NCI-H460 (cell line): ENCODE data around the gene SRRD. TPM values are rescaled to one million over a fixed set of nuclear protein-coding genes. Genes with fewer than 3 reads are reported as not detected.

Experiments
- DNase-seq: peaks from one replicate; pipeline ENCODE4 v3.0.0-alpha.2; 2016; ENCODE audit warnings: low read depth; ENCODE audit errors: extremely low read depth
- total RNA-seq: library from RNA; depleted of rRNA; stranded (reverse); fragments of >200 nt; shearing (Covaris generic); gene quantifications from 2 replicates; pipeline ENCODE4 v1.2.3, GENCODE V29; 2014

The SRRD gene
- total RNA-seq, 1 experiment from 2014 or later = 20.2 TPM

DNA sequence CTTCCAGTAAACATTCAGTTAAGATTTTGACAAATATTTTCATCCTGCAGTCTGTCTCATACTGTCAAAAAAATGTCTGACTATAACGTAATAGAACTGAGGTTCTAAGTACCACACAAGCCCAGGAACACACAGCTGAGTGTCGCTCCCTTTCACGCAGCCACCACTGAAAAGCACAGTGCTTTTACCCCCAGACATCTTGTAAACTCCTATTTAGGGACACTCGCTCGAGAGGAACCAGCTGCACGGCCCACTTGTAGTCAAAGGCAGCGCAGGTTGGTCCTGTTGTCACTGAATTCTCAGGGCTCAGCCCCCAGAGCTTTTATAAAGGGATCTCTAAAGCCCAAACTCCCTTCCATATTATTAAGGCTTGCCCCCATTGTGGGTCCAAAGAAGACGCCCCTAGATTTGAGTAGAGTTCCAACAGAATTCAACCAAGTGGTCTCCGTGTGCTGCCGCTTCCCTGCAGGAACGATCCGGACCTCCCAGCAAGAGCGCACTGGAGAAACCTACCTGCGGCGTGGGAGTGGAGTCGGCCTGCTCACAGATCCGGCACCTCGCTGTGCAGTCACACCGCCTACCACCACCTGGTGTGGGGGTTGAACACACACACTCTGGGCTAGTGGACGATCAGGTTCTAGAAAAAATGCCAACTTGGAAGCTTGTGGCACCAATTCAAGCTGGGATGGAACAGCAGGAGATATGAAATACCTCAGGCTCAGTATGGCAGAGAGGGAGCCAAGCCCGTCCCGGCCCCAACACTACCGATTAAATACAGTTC is 31.3 kb upstream of the SRRD start:
- no peak for DNase-seq

DNA sequence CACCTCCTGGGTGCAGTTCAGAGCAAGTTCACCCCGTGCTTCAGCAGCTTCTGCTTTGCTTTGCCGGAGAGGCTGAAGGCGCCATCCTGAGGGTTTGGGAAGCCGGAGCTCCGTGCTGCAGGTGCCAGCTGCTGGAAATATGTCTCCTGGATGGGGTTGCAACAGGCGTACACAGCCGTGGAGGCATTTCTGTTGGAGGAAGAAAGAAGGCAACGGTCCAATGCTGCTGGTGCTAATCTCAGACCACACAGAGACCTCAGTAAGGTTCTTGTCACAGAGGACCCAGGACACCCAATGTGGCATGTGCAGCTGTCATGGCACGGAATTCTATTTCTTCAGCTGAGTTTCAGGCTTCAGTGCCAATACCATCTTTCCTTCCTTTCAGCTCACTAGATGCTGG is 30.5 kb upstream of the SRRD start:
- DNase-seq = no peak

DNA sequence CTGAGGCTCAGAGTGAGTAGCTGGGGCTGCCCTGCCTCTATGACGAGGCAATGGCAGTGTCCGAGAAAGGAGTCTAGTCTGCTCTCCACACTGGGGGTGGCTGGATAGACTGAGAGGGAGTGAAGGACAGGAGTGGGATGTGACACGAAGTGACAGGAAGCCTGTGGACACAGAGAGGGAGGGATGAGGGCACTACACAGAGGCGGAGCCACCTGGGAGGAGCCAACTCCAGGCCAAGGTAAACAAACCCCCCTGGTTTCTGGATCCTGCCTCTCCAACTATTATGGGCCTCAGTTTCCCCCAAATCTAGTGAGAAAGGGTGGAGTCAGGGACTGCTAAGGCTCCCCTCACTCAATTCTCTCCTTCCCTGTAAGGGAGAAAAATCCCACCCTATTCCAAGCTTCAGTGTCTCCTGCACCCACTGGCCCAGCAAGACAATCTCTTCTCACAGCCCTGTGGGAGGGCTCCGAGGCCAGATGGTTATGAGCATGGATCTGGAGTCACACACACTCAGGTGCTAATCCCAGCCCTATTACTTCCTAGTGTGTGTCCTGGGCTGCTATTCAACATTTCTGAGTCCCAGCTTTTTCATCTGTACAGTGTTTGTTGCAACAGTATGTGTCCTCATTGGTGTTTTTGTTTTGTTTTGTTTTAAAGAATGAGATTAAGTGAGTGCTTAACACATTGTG is 29.7 kb upstream of the SRRD start:
- DNase-seq = no peak

DNA sequence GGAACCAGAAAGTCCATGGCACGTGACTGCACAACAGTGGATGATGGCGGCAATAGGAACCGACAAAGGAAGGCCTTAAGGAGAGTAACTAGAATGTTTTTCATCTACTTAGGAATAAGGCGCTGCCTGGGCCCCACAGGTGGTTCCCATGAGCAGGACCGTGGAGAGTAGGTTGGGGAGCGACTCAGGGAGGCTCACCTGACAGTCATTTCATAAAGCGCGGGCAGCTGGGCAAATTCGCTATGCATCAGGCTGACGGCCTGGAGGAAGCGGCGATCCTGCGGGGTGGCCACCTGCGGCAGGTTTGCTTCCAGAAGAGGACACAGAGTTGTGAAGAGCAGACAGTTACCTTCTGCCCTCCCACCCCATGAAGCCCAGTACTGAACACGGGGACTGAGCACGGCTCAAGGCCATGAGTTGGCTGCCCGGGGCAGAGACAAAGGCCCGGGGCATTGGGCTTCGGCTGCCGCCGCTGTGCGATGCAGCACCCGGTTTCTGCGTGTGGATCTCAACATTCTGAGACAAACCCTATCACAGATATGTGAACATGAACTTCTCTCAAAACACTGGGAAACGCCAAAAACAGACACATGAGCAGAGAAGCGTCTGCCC is 25.9 kb upstream of the SRRD start:
- no peak for DNase-seq

DNA sequence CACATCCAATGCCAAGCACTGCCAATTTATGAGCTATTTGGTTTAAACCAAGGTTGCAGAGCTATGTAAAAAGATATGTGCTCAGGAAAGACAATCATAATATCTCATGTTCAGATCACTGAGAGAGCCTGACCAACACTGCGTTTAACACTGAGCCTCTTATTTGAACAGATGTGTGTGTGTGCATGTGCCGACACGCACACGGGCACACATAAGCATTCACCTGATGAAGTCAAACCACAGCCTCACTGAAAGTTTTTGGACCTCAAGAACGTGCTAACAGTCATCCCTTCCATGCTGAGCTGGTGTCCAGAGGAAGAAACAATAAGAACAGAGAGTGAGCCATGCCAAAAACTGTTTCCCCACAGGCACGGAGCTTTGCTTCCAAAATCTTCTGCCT is 23.5 kb upstream of the SRRD start:
- DNase-seq = no peak

DNA sequence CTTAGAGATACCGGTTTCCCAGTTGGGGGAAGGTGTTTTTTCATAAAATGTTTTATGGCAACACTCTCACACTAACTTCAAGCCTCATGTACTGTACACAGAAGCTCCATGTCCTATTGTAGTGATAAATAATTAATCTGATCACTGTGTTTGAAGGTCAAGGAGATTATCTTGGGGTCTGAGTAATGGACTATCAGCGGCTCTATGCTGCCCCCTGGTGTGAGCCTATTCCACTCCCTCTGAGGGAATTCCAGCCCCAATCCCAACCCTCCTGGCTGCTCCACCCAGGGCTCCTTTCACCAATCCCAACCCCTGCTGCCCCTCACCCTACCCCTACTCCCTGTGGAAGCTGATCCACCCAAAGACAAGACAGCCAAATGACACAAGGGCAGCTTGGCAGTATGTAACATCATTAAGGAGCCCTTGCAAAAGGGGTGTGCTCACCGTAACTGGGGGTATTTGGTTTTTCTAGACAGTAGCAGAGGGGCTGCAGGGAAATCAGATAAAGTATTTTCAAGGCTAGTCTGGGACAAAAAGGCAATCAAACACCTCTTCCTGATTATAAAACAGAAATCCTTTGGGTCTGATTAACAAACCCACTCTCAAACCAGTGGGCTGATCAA is 22.4 kb upstream of the SRRD start:
- DNase-seq = peak; percentile 30

DNA sequence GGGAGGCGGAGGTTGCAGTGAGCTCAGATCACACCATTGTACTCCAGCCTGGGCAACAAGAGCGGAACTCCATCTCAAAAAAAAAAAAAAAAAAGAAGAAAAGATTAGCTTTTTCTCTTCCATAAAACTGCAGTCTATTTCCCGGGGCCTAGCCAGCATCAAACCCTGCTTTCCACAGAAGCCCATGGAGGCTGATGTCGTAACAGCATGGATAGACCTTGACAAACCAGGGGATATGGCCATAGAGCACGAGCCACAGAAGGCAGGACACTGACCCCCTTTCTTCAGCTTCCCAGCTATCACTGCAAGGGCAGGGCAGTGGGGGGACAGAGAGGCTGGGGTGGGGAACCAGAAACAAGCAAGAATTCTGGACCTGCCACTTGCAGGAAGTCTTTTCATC is 21.6 kb upstream of the SRRD start:
- no peak for DNase-seq

DNA sequence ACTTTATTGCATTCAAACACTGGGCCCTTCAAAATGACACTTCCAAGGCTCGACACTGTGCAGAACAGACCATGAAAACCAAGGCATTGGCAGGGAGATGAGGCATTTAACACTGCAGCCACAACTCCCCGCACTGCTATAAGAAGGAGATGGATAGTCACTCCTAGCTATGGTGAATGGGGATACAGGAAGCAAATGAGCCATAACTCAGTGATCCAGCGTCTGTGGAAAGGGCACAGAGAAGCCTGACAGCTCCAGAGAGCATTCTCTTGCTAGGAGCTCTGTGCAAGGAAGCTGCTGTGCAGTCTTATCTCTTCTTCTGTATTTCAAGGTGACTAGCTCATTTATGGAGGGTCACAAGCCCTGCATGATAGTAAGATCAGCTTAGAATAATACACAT is 21.0 kb upstream of the SRRD start:
- no peak for DNase-seq

DNA sequence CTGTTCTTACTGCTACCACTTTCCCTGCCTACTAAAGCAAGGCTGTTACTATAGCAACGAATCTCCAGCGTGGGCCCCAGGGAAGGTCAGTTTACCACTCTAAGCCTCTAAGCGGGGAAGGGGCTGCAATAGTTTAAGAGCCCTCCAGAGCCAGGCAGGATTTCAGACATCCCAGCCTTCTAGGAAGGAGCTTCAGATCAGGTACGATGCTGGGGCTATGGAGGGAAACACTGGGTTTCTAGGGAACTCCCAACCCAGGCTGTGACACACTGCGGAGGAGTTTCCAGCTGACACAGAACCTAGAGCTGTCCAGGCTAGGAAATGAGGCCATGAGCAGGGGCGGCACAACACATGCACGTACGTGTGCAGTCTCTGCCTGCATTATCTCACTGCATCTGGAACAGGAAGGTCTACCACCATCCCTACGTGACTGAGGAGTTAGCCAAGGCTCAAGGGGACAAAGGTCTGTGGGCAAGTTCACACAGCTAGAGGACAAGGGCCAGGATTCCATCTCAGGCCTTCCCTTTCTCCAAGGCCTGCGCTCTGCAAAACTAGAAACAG is 20.5 kb upstream of the SRRD start:
- no peak for DNase-seq

DNA sequence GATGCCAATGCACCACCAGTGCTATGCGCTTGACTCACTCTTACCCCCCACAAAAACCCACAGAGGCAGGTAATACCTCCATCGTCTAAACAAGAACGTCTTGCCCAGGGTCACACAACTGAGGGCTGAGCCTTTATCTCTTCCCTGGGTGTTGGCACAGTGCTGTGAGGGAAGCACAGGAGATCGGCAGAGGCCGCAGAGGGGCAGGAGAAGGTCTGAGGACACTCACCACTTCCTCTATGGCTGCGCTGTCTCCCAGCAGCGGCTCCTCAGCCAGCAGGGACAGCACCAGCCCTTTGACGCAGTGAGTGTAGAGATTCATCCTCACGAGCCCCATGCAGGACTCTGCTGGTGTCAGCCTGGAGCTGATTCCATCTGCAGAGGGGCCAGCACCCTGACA is 20.0 kb upstream of the SRRD start:
- no peak for DNase-seq

DNA sequence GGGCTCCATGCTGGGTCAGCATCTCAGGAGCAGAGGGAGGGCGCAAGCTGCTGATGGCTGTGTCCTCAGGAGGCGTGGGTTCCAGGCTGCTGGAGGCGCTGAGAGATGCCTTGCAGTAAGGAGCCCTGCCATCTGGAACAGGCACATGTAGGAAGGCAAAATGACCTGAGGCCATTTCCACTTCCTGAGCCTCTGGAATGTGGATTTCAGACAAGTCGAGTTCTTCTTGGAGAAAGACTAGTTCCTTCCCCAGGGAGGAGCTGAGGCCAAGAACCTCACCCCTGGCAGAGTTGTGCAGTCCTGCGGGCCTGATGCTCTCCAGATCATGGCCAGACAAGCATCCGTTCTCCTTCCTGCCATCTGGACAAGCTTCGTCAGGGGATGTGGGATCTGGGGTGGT is 19.4 kb upstream of the SRRD start:
- no peak for DNase-seq

DNA sequence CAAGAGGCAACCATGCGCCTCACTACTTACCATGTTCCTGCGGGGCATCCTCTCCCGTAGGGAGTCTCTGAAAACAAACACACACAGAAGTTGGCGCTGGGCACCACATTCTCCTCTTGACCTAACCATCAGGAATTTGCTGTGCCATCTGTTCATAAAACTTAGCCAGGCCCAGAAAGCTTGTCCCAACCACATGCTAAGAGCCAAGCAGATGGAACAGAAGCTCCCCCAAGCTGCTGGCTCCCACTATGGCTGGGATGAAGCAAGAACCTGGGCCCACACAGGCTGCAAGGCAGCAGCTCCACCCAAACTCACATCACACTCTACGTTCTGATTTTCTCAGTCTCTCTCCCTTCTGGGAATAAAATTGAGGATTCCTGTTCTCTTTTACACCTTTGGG is 17.5 kb upstream of the SRRD start:
- no peak for DNase-seq

DNA sequence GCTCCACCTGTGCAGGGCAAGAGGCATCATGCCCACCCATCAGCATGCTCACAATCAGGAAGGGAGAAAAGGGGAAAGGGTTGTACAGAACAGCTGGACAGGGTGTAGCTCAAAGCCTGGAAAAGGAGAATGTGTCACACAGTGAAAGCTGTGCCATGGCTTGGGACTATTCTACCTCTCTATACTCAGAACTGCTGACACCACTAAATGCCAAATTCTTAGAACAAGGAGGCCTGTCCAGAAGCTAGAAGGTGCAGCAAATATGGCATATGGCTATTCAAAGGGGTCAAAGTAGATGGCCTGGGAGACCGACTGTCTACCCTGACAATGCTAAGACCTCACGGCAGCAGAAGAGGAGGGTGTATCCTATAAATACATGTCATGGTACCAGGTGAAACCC is 12.9 kb upstream of the SRRD start:
- DNase-seq = no peak

DNA sequence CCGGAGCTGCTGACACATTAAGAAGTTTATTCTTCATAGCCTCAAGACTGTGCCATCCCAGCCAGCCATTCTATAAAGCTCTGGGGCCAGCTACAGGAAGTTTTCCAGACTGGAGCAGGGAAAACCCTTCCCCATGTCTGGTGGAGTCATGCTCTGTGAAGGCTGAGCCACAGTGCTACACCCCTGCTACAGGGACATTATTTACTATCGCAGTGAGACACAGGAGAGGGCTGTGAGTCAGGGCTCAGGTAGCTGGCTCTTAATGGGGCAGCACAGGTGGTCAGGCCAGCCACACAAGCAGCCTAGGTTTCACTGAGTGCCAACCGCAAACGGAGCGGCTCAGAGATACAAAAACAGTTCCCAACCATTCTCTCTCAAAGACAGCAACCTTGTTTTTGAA is 12.2 kb upstream of the SRRD start:
- DNase-seq = no peak

DNA sequence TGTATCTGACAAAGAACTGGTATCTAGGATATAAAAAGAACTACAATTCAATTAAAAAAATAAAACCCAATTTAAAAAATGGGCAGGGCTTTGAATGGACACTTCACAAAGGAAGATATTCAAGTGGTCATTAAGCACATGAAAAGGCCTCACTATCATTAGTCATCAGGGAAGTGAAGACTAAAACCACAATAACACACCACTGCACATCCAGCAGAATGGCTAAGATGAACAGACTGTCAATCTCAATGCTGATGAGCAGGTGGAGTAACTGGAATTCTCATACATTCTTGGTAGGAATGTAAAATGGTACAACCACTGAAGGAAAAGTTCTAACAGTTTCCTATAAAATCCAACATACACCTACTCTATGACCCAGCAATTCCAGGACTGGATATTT is 9.0 kb upstream of the SRRD start:
- DNase-seq = no peak

DNA sequence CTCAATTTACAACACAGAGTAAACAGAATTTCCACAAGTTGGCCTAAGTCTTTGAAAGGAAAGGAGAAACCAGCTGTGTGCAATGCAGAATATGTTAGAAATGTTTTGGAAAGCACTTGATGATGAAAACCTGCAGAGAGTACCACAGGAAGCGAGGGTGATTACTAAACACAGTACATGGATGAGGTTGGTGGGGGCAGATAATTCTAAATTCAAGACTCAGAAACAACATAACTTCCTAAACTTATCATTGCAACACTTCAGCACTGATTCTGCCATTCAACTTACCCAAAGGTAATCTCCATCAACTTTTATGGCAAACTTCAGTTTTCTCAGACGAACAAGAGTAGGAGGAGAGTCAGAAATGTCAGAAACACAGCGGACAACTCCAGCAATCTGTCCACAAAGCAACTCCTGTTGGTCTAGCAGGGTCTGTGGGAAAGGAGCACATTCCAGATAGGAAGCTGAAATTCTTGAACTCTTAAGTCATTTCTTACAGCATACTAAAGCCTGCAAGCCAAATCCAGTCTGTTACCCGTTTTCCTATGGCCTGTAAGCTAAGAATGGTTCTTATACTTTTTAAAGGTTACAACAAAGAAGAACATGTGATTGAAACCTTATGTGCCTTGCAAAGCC is 6.9 kb upstream of the SRRD start:
- no peak for DNase-seq

DNA sequence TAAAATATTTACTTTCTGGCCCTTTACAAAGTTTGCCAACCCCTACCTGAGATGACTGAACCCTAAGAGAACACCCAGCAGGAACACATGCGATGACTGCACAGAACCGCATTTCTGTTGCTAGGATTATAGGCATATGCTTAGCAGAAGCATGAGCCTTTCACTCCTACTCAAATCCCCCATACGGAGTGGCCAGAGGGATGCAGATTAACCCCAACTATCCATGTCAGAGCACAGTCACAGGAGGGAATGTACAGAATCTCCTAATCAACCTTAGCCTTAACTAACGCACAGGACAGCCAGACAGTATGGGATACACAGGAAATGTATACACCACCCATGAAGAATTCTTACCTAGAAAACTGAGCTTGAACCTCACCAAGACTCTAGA is 6.3 kb upstream of the SRRD start:
- no peak for DNase-seq

DNA sequence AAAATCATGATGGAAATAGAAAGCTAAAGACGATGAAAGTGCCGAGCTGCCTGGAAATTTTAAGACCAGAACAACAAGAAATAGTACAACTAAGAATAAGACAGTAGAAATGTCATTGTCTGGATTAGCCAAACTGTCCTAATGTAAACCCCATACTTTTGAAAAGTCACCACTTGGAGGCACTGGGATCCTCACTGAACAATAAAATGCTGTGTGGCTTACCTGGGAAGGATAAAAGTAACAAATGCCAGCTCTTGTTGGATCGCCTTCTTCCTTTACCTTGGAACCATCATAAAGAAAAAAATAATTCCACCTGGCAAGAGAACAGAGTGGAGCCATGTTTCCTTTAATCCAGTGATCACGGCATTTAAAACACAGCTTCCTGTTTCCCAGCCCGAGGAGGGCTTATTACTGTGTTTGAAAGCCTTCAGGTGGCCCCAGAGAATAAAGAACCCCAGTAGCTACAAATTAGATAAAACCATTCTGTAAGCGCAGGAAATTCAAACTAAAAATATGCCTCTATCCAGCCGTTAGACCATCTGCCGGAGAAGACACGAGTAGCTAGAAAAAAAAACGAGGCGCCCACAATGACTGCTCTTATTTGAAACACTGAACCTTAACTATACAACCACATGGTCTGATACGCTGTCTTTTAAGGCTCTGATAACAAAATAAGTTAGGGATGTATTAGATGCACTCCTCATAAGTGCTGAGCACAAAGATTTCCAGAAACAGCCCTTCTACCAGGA is 4.5 kb upstream of the SRRD start:
- DNase-seq = no peak

DNA sequence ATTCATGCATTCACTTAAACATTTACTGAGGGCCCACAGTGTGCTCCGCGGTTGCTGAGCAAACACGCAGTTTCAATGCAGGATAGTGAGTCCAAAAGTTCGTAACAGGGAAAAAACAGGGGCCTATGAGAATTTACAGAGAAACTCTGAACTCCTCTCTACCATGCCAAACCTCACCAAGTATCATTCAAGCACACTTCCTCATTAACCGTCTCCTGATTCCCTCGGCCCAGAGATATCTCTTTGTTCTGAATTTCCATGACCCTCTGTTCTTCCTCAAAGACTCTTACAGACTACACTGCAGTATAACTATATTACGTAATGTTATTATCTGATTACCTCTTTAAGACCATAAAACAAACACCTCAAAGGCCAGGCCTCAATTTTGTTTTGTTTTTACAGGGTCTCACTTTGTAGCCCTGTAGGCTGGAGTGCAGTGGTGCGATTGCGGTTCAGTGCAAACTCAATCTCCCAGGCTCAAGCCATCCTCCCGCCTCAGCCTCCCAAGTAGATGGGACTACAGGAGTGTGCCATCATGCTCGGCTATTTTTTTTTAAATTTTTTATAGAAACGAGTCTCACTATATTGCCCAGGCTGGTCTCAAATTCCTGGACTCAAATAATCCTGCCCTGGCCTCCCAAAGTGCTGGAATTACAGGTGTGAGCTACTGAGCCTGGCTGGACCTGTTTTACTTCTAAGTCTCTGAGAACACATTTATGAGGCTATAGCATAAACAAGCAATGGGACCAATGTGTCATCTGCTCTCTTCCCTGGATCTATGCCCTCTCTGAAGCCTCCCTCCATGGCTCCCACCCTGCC is 3.7 kb upstream of the SRRD start:
- no peak for DNase-seq
